HepG2 (cell line): ENCODE data around the gene CENPP. TPM values are rescaled to one million over a fixed set of nuclear protein-coding genes. Genes with fewer than 3 reads are reported as not detected.

Experiments
- ATAC-seq: fragments of 200-7000 bp; cut with Tn5 transposase; 3 replicates; pipeline ENCODE4 v1.9.1; 2020; ENCODE audit warnings: mild to moderate bottlenecking, moderate library complexity
- BruUV-seq: library from RNA; stranded (reverse); fragments of 400-500 nt; replicated peaks from 2 replicates; lab custom pipeline; 2021; lab: Mats Ljungman, UMichigan
- CTCF ChIA-PET: fragments of 300-600 bp; formaldehyde crosslinking; extraction: SDS; loops from one replicate; lab custom pipeline; 2021; ENCODE audit warnings: low total read pairs, inconsistent platforms, low intra/inter-chr PET ratio; lab: Yijun Ruan, JAX
- POLR2A ChIA-PET: fragments of 350-600 bp; sonication (Branson Sonifier 250); formaldehyde crosslinking; loops from one replicate; lab custom pipeline; 2020; ENCODE audit warnings: antibody characterized with exemption, inconsistent platforms; lab: Yijun Ruan, JAX
- DNase-seq: peaks from one replicate; pipeline ENCODE4 v3.0.0-alpha.2; 2015; ENCODE audit warnings: low spot score
- FAIRE-seq: peaks from 3 replicates; lab custom pipeline; 2011; peaks lifted over from hg19 to GRCh38; lab: Jason Lieb, UNC
- H2AFZ ChIP-seq: one replicate; pipeline ENCODE4 v1.6.1; 2011; ENCODE audit warnings: low read length, inconsistent platforms
- H3K27ac ChIP-seq: fragments of 300-600 bp; 3 replicates; pipeline ENCODE4 v1.8.0; 2011; ENCODE audit warnings: mixed run types, mild to moderate bottlenecking, mixed read lengths, low read length, inconsistent platforms; ENCODE audit not compliant: insufficient read depth; ENCODE audit errors: extremely low read length
- H3K27me3 ChIP-seq, 2 experiments: fragments of 200-600 bp in 1 of 2; 2 replicates in 1 of 2; 3 replicates in 1 of 2; pipeline versions ENCODE4 v1.6.0 to v1.8.0; 2011; ENCODE audit warnings: low read length in 2 of 2, mild to moderate bottlenecking in 2 of 2, moderate library complexity in 2 of 2, inconsistent platforms in 1 of 2; ENCODE audit not compliant: insufficient read depth in 2 of 2, control insufficient read depth in 1 of 2
- H3K36me3 ChIP-seq, 2 experiments: fragments of 200-600 bp in 1 of 2; replicated peaks in 1 of 2; 2 replicates in 1 of 2; 3 replicates in 1 of 2; pipeline versions ENCODE4 v1.5.1 to v1.8.0; 2011; ENCODE audit warnings: low read length in 2 of 2, inconsistent platforms in 1 of 2; ENCODE audit not compliant: insufficient read depth in 2 of 2, control insufficient read depth in 1 of 2
- H3K4me1 ChIP-seq: 2 replicates; pipeline ENCODE4 v1.5.1; 2012; ENCODE audit warnings: low read length, inconsistent platforms; ENCODE audit not compliant: insufficient read depth
- H3K4me2 ChIP-seq: 2 replicates; pipeline ENCODE4 v1.6.0; 2011; ENCODE audit warnings: low read depth, low read length, inconsistent platforms
- H3K4me3 ChIP-seq, 3 experiments: fragments of 200-600 bp in 1 of 3; sonication (generic), shearing (Covaris generic) in 1 of 3; replicated peaks in 1 of 3; 2 replicates each; pipeline ENCODE4 v1.5.1; 2011 to 2016; ENCODE audit warnings: low read length in 3 of 3, inconsistent platforms in 2 of 3, low read depth in 2 of 3, mild to moderate bottlenecking in 2 of 3, control low read depth in 1 of 3, mixed read lengths in 1 of 3; ENCODE audit not compliant: insufficient read depth in 1 of 3
- H3K79me2 ChIP-seq: one replicate; pipeline ENCODE4 v1.6.1; 2011; ENCODE audit warnings: low read length, inconsistent platforms; ENCODE audit not compliant: insufficient read depth
- H3K9ac ChIP-seq: 2 replicates; pipeline ENCODE4 v1.6.0; 2011; ENCODE audit warnings: mild to moderate bottlenecking, low read depth, low read length, inconsistent platforms; ENCODE audit not compliant: insufficient read depth
- H3K9me3 ChIP-seq: 2 replicates; pipeline ENCODE4 v1.5.1; 2012; ENCODE audit warnings: mild to moderate bottlenecking, low read length
- H4K20me1 ChIP-seq: 2 replicates; pipeline ENCODE4 v1.6.0; 2011; ENCODE audit warnings: inconsistent platforms, mild to moderate bottlenecking, low read length, moderate library complexity; ENCODE audit not compliant: insufficient read depth
- ARHGAP35 ChIP-seq: sonication (generic); formaldehyde crosslinking; IDR thresholded peaks from 2 replicates; pipeline ENCODE4 v1.9.0; 2022; ENCODE audit warnings: mild to moderate bottlenecking, inconsistent platforms, moderate library complexity, missing genetic modification reagents, borderline replicate concordance
- BRCA1 ChIP-seq: sonication (generic); formaldehyde crosslinking; IDR thresholded peaks from 2 replicates; pipeline ENCODE4 v1.4.0; 2020; ENCODE audit warnings: missing genetic modification reagents
- CC2D1A ChIP-seq: sonication (generic); formaldehyde crosslinking; IDR thresholded peaks from 2 replicates; pipeline ENCODE4 v1.8.1; 2023; ENCODE audit warnings: mild to moderate bottlenecking, missing genetic modification reagents
- DR1 ChIP-seq: sonication (generic); formaldehyde crosslinking; IDR thresholded peaks from 2 replicates; pipeline ENCODE4 v1.8.0; 2021; ENCODE audit warnings: mild to moderate bottlenecking, missing genetic modification reagents, inconsistent platforms
- HMG20B ChIP-seq: conservative IDR thresholded peaks from 2 replicates; pipeline ENCODE4 v1.6.1; 2016; ENCODE audit warnings: missing genetic modification reagents, missing compliant biosample characterization
- HOXA5 ChIP-seq: sonication (generic); formaldehyde crosslinking; IDR thresholded peaks from 2 replicates; pipeline ENCODE4 v1.4.0; 2020; ENCODE audit warnings: missing genetic modification reagents
- IRX3 ChIP-seq: sonication (generic); formaldehyde crosslinking; IDR thresholded peaks from 2 replicates; pipeline ENCODE4 v1.8.1; 2023; ENCODE audit warnings: mild to moderate bottlenecking, low read depth, missing genetic modification reagents, borderline replicate concordance
- MYC ChIP-seq: sonication (generic); formaldehyde crosslinking; IDR thresholded peaks from 2 replicates; pipeline ENCODE4 v1.9.0; 2021; ENCODE audit warnings: missing genetic modification reagents, borderline replicate concordance
- PITX1 ChIP-seq: sonication (generic); formaldehyde crosslinking; IDR thresholded peaks from 2 replicates; pipeline ENCODE4 v1.5.1; 2020; ENCODE audit warnings: mild to moderate bottlenecking, missing genetic modification reagents
- SMAD9 ChIP-seq: sonication (generic); formaldehyde crosslinking; IDR thresholded peaks from 2 replicates; pipeline ENCODE4 v1.5.1; 2020; ENCODE audit warnings: mild to moderate bottlenecking, missing genetic modification reagents
- SOX6 ChIP-seq, 2 experiments: fragments of 450-650 bp in 1 of 2; sonication (generic) in 1 of 2; formaldehyde crosslinking in 1 of 2; IDR thresholded peaks; 2 replicates each; pipeline versions ENCODE4 v1.4.0 to v1.6.1; 2017 to 2020; ENCODE audit warnings: antibody characterized with exemption in 1 of 2, mild to moderate bottlenecking in 1 of 2, missing genetic modification reagents in 1 of 2
- SP1 ChIP-seq, 2 experiments: fragments of 450-650 bp in 1 of 2; sonication (generic) in 1 of 2; formaldehyde crosslinking in 1 of 2; IDR thresholded peaks; 2 replicates each; pipeline versions ENCODE4 v1.4.0 to v1.6.1; 2016 to 2020; ENCODE audit warnings: missing genetic modification reagents in 1 of 2
- TAF1 ChIP-seq: sonication (generic); formaldehyde crosslinking; IDR thresholded peaks from 2 replicates; pipeline ENCODE4 v1.4.0; 2020; ENCODE audit warnings: missing genetic modification reagents
- TGIF2 ChIP-seq: IDR thresholded peaks from 2 replicates; pipeline ENCODE4 v1.6.1; 2016; ENCODE audit warnings: control low read depth, missing compliant biosample characterization
- ZNF101 ChIP-seq: sonication (generic); formaldehyde crosslinking; IDR thresholded peaks from 2 replicates; pipeline ENCODE4 v1.4.0; 2020; ENCODE audit warnings: mild to moderate bottlenecking, low read depth, missing genetic modification reagents, borderline replicate concordance
- WGBS: methylation state at CpG from one replicate; pipeline ENCODE4 v1.1.6; 2017; ENCODE audit warnings: low lambda C conversion rate; 5-methylcytosine and 5-hydroxymethylcytosine counted together
- in situ Hi-C: cut with HindIII; loops from 2 replicates; pipeline ENCODE4 v1.10.0; 2017; ENCODE audit warnings: low pct_unique_long_range_greater_than_20kb; ENCODE audit not compliant: extremely low pct_ligation_motif_present
- intact Hi-C: fragments of 100-400 bp; cut with micrococcal nuclease; formaldehyde crosslinking; loops from one replicate; pipeline ENCODE4 v1.10.0; 2022; ENCODE audit not compliant: unreplicated experiment
- polyA plus RNA-seq, 8 experiments: library from polyadenylated mRNA; depleted of rRNA in 3 of 8; stranded (reverse) in 7 of 8; unstranded in 1 of 8; fragments of >200 nt; fragmentation: Illumina TruSeq in 4 of 8; extraction: Trizol in 4 of 8; gene quantifications; 2 replicates each; pipeline versions ENCODE4 v1.2.1 to v1.2.3, GENCODE V29; 2011 to 2016; ENCODE audit warnings: low read depth in 4 of 8, missing spikeins in 1 of 8, mixed read lengths in 1 of 8; ENCODE audit not compliant: insufficient read depth in 1 of 8
- total RNA-seq, 5 experiments: library from RNA; depleted of rRNA; stranded (reverse); fragments of >200 nt; fragmentation: Illumina TruSeq; extraction: Trizol; gene quantifications; 2 replicates each; pipeline ENCODE4 v1.2.3, GENCODE V29; 2016; ENCODE audit warnings: low read depth in 1 of 5
- TF ChIP-seq, protein P1 (sequence below): sonication (generic); formaldehyde crosslinking; IDR thresholded peaks from 2 replicates; pipeline ENCODE4 v1.4.0; 2020; ENCODE audit warnings: mild to moderate bottlenecking, missing genetic modification reagents
- TF ChIP-seq, protein P2 (sequence below): sonication (generic); formaldehyde crosslinking; conservative IDR thresholded peaks from 2 replicates; pipeline ENCODE4 v1.4.0; 2020; ENCODE audit warnings: missing genetic modification reagents
- TF ChIP-seq, protein P3 (sequence below): sonication (generic); formaldehyde crosslinking; IDR thresholded peaks from 2 replicates; pipeline ENCODE4 v1.4.0; 2020; ENCODE audit warnings: mild to moderate bottlenecking, missing genetic modification reagents
- TF ChIP-seq, protein P4 (sequence below): sonication (generic); formaldehyde crosslinking; IDR thresholded peaks from 2 replicates; pipeline ENCODE4 v1.5.0; 2020; ENCODE audit warnings: missing genetic modification reagents, mild to moderate bottlenecking, borderline replicate concordance
- TF ChIP-seq, protein P5 (sequence below): sonication (generic); formaldehyde crosslinking; IDR thresholded peaks from 2 replicates; pipeline ENCODE4 v1.8.0; 2022; ENCODE audit warnings: mild to moderate bottlenecking, missing genetic modification reagents; ENCODE audit not compliant: insufficient replicate concordance

Gene CENPP
- total and polyA plus RNA-seq, 2 of the 13 experiments (the other 11 are each of a cell fraction or from before 2014, with no cell fraction given) = 2.0 to 11.4 TPM

DNA sequence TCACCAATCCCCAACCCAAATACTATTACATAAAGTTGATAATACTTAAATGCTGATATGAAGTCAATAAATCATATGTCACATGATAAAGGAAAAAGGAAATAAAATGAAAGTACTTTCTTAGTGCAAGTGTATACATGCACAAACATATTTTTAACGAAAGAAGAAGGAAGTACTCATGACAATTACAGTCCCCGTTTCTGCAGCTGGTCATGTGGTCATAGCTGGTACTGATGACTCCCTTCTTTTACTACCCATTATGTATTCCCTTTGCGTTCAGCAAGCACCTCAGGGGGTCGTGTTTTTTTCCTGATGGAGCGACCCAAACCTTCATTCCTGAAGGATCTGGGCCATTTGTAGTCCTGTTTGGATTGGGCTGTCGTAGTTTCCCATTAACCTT, 27.3 kb downstream of the CENPP start:
- BruUV-seq = no TSS peak
- in situ Hi-C loops = no loop called here

More for the DNA sequence above, 27.3 kb downstream of the CENPP start:
- H3K36me3 ChIP-seq = no peaks in the 10 kb centered on the region
- no peak for ATAC-seq
- H3K27me3 ChIP-seq = no peaks in the 10 kb centered on the region
- WGBS = 91% methylated on average over 6 of the region's 6 CpGs
- FAIRE-seq = no peak
- H2AFZ ChIP-seq = no peak overlapping the region
- H3K9me3 ChIP-seq = 0 out of 2 replicates have a peak, but pooled peaks cover 6% of the 10 kb centered on the region
- CTCF ChIA-PET = no interaction called here
- POLR2A ChIA-PET = no interaction called here
- no peak overlapping the region for H3K4me2 ChIP-seq
- TF ChIP-seq ARHGAP35 (CRISPR knock-in tag) = no peak
- TF ChIP-seq MYC (CRISPR knock-in tag) = no peak
- no peak for TF ChIP-seq SP1 (IDR thresholded peaks at IDR 0.05)
- TF ChIP-seq SP1 (CRISPR knock-in tag; IDR thresholded peaks at IDR 0.05) = no peak
- no peak for TF ChIP-seq ZNF101
- TF ChIP-seq HOXA5 = no peak
- TF ChIP-seq, protein P1, sequence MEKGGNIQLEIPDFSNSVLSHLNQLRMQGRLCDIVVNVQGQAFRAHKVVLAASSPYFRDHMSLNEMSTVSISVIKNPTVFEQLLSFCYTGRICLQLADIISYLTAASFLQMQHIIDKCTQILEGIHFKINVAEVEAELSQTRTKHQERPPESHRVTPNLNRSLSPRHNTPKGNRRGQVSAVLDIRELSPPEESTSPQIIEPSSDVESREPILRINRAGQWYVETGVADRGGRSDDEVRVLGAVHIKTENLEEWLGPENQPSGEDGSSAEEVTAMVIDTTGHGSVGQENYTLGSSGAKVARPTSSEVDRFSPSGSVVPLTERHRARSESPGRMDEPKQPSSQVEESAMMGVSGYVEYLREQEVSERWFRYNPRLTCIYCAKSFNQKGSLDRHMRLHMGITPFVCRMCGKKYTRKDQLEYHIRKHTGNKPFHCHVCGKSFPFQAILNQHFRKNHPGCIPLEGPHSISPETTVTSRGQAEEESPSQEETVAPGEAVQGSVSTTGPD (CRISPR knock-in tag) = no peak
- TF ChIP-seq SOX6 (IDR thresholded peaks at IDR 0.05) = no peak
- no peak for TF ChIP-seq SOX6 (CRISPR knock-in tag; IDR thresholded peaks at IDR 0.05)
- TF ChIP-seq TGIF2 = no peak
- TF ChIP-seq SMAD9 (CRISPR knock-in tag) = no peak
- no peak for TF ChIP-seq CC2D1A
- TF ChIP-seq BRCA1 (CRISPR knock-in tag) = no peak
- TF ChIP-seq, protein P2, sequence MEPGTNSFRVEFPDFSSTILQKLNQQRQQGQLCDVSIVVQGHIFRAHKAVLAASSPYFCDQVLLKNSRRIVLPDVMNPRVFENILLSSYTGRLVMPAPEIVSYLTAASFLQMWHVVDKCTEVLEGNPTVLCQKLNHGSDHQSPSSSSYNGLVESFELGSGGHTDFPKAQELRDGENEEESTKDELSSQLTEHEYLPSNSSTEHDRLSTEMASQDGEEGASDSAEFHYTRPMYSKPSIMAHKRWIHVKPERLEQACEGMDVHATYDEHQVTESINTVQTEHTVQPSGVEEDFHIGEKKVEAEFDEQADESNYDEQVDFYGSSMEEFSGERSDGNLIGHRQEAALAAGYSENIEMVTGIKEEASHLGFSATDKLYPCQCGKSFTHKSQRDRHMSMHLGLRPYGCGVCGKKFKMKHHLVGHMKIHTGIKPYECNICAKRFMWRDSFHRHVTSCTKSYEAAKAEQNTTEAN (CRISPR knock-in tag) = no peak
- TF ChIP-seq, protein P3, sequence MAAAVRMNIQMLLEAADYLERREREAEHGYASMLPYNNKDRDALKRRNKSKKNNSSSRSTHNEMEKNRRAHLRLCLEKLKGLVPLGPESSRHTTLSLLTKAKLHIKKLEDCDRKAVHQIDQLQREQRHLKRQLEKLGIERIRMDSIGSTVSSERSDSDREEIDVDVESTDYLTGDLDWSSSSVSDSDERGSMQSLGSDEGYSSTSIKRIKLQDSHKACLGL (CRISPR knock-in tag) = no peak
- TF ChIP-seq, protein P4, sequence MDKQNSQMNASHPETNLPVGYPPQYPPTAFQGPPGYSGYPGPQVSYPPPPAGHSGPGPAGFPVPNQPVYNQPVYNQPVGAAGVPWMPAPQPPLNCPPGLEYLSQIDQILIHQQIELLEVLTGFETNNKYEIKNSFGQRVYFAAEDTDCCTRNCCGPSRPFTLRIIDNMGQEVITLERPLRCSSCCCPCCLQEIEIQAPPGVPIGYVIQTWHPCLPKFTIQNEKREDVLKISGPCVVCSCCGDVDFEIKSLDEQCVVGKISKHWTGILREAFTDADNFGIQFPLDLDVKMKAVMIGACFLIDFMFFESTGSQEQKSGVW = no peak
- TF ChIP-seq IRX3 (CRISPR knock-in tag) = no peak
- no peak for TF ChIP-seq HMG20B (CRISPR knock-in tag)
- TF ChIP-seq, protein P5, sequence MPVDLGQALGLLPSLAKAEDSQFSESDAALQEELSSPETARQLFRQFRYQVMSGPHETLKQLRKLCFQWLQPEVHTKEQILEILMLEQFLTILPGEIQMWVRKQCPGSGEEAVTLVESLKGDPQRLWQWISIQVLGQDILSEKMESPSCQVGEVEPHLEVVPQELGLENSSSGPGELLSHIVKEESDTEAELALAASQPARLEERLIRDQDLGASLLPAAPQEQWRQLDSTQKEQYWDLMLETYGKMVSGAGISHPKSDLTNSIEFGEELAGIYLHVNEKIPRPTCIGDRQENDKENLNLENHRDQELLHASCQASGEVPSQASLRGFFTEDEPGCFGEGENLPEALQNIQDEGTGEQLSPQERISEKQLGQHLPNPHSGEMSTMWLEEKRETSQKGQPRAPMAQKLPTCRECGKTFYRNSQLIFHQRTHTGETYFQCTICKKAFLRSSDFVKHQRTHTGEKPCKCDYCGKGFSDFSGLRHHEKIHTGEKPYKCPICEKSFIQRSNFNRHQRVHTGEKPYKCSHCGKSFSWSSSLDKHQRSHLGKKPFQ (CRISPR knock-in tag) = no peak
- TF ChIP-seq TAF1 (CRISPR knock-in tag) = no peak
- TF ChIP-seq PITX1 (CRISPR knock-in tag) = no peak
- TF ChIP-seq DR1 = no peak
- H3K27ac ChIP-seq = no peak overlapping the region
- no peaks in the 10 kb centered on the region for H4K20me1 ChIP-seq
- no peaks in the 10 kb centered on the region for H3K79me2 ChIP-seq
- intact Hi-C loops = no loop called here
- DNase-seq = no peak
- H3K4me3 ChIP-seq = no peak overlapping the region
- H3K9ac ChIP-seq = no peak overlapping the region
- no peaks in the 10 kb centered on the region for H3K4me1 ChIP-seq
